ENCODE measurements around the gene SVEP1. TPM values are rescaled to one million over a fixed set of nuclear protein-coding genes. Genes with fewer than 3 reads are reported as not detected.
"Not testable (repeated sequence)": the region's sequence is repeated elsewhere in the genome, so short reads cannot be mapped to it uniquely, and the experiment has no call there.

SVEP1 gene
- total RNA-seq, 1 donor, result not detected

DNA sequence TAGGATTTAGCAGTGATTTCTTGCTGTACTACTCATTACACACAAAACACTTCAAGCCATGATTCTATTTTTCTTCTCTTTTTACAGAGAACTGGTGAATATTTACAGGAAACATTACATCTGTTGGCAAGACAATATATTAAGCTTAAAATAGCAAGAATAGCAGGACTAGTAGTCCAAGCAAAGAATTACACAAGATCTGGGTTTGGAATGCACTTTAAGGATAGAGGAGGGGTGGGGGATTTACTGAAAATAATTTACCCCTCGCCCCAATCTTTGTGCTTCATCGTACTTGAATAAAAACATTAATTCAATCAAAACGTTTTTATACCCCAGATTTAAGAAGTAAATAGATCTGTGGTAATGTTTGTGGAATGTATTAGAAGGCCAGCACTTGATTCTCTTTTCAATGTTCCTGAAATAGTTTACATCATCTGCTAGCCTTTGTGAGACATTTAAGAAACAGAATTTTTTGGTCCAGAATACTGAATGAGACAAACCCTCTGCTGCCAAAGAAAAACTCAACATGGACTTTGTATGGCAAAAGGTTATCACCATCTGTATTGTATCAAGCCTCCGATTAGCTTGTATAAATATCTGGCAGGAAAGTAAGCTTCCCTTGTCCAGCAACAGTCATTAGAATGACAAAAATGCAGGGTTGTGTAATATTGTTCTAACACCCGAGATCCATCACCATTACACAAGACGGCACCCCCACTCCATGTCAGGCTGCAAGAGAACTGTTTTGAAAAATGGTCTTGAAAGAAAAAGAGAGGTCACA, 23.8 kb downstream of the SVEP1 start:
- Histone ChIP-seq H3K27me3 (ENCODE audit: insufficient read depth, low read length) (no peaks in the 10 kb centered on the region), H3K4me1 (ENCODE audit: insufficient read depth, low read length) (no peaks in the 10 kb centered on the region), H3K9me3 (ENCODE audit: low read depth, low read length) (peaks cover 7% of the 10 kb centered on the region), H3K4me3 (ENCODE audit: low read length) (no peak overlapping the region)

DNA sequence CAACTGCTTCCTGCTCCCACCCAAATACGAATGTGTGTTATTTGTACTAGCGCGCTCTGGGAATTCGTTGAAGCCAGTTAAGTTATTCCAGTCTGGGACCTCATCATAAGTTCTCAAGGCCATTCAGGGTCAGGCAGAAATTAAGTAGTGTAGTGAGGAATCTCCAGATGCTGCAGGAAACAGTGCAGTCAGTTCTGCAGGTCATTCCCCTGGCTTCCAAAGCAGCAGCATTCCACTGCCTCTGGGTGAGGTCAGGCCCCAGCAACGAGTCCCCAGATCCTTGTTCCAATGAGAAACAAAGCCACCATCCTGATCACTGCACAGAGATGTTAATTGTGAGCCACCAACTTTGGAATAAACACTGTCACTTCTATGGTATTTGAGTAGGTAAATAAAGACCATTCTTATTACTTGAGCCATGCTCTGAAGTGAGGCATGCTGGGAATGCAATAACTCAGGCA, 33.1 kb downstream of the SVEP1 start:
- no peaks in the 10 kb centered on the region for H3K27me3 ChIP-seq (ENCODE audit: insufficient read depth, low read length)

DNA sequence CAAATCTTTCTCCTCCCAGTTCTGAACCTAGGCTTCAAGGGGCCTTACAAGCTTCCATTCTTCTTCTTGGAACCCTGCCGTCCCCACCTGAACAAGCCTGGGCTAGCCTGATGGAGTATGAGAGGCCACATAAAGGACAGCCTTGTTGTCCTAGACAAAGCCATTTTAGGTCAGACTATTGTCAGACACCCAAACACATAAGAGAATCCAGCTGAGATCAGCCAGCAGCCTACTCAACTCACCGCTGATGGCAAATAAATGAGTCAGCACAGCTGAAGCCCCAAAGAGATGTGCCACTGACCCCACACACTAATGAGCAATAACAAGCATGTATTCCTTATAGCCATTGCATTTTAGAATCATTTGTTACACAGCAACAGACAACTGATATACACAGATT, 33.8 kb downstream of the SVEP1 start:
- no peak overlapping the region for H3K4me3 ChIP-seq (ENCODE audit: low read length)
- H3K4me1 ChIP-seq (ENCODE audit: insufficient read depth, low read length), result no peaks in the 10 kb centered on the region
- no peaks in the 10 kb centered on the region for H3K27me3 ChIP-seq (ENCODE audit: insufficient read depth, low read length)

More for the DNA sequence above, 33.1 kb downstream of the SVEP1 start:
- H3K4me1 ChIP-seq (ENCODE audit: insufficient read depth, low read length), result no peaks in the 10 kb centered on the region
- H3K9me3 ChIP-seq (ENCODE audit: low read depth, low read length), result no peaks in the 10 kb centered on the region
- H3K4me3 ChIP-seq (ENCODE audit: low read length), result no peak overlapping the region

DNA sequence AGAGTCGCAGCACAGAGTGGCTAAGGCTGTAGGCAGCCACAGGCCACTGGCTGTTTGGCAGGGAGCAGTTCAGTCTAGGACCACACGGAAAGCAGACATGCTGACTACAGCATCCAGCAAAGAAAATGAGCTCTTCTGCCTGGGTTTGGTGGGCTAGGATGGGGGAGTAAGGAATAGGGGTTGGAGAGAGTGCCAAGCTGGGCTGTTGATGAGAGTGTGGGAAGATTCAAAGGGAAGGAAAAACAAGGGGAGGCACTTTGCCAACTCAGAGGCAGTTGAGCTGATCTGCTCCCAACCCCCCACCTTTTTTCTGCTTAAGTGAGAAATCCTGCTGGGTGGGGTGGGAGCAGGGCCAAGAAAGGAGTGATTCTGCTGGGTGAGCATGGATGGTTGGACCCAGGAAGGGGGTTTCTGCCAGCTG, 35.9 kb downstream of the SVEP1 start:
- Histone ChIP-seq H3K4me1 (ENCODE audit: insufficient read depth, low read length) (no peaks in the 10 kb centered on the region), H3K27me3 (ENCODE audit: insufficient read depth, low read length) (no peaks in the 10 kb centered on the region), H3K4me3 (ENCODE audit: low read length) (no peak overlapping the region), H3K9me3 (ENCODE audit: low read depth, low read length) (no peaks in the 10 kb centered on the region)

More for the DNA sequence above, 33.8 kb downstream of the SVEP1 start:
- H3K9me3 ChIP-seq (ENCODE audit: low read depth, low read length), result no peaks in the 10 kb centered on the region

DNA sequence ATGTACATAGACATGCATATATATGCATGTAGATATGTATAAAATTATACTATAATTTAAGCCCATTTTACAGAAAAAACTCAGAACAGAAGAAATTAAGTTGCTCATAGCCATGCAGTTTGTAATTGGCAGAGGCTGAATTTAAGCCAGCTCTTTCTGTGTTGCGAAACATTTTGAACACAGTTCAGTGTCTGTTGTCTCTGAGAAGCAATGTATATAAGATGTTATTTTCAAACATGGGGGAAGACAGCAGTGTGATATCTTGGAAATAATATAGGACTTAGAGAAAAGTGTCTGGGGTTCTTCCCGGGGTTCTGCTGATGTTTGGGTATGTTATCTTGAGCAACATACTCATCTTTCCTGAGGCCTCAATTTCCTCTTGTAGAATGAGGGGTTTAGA, 37.6 kb downstream of the SVEP1 start:
- Histone ChIP-seq H3K27me3 (ENCODE audit: insufficient read depth, low read length) (no peaks in the 10 kb centered on the region), H3K4me3 (ENCODE audit: low read length) (no peak overlapping the region), H3K4me1 (ENCODE audit: insufficient read depth, low read length) (no peaks in the 10 kb centered on the region), H3K9me3 (ENCODE audit: low read depth, low read length) (no peaks in the 10 kb centered on the region)

DNA sequence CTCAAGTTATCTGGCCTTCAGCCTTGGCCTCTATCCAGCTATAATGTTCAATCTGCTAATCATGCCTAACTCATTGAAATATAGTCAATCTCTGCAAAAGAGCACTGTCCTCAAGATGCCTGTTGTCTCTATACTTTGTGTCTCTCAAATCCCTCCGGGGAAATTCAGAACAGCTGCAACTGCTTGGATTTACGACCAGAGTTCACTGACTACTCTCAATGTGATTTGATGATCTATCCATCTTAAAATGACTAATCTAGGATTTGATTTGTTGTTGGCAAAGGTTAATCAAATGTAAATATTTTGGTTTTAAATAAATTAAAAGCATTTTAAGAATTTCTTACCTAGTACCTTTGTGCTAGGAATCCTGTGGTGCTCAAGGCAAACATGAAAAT, 40.9 kb downstream of the SVEP1 start:
- H3K9me3 ChIP-seq (ENCODE audit: low read depth, low read length), result no peaks in the 10 kb centered on the region
- no peaks in the 10 kb centered on the region for H3K4me1 ChIP-seq (ENCODE audit: insufficient read depth, low read length)
- H3K27me3 ChIP-seq (ENCODE audit: insufficient read depth, low read length), result no peaks in the 10 kb centered on the region
- H3K4me3 ChIP-seq (ENCODE audit: low read length), result no peak overlapping the region

DNA sequence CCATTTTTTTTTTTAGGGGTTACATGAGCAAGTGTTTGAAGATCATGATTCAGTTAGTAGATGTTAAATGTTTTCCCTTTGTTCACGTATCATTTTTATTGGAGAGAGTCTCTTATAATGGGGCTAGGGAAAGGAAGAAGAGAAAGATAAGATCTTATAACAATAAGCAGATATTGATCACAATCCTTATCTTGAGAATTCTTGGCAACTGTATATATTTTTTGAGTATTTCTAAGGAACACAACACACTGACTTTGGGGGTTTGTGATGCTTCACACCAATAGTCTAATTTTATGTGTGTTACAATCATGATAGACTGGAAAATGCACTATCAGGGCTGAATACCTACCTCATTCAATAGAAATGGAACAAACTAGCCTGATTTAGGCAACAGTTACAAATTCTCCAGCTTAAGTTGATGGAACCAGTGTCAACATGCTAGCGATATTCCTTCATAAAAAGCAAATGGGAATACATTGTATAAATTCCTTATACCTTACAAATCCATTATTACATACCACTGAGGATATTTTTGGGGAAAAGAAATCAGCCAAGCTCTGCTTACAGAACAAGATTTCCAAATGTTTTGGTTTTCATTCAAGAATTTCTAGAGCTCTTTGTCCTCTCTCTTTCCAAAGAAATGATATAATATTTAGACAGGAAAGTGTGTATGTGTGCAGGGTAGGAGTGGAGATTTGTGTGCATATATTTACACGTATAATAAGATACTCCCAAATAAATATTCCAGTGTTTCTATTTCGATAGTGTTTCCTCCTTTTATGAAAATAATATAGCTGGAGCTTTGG, 41.5 kb downstream of the SVEP1 start:
- Histone ChIP-seq H3K4me1 (ENCODE audit: insufficient read depth, low read length) (no peaks in the 10 kb centered on the region), H3K9me3 (ENCODE audit: low read depth, low read length) (no peaks in the 10 kb centered on the region), H3K27me3 (ENCODE audit: insufficient read depth, low read length) (no peaks in the 10 kb centered on the region), H3K4me3 (ENCODE audit: low read length) (no peak overlapping the region)

DNA sequence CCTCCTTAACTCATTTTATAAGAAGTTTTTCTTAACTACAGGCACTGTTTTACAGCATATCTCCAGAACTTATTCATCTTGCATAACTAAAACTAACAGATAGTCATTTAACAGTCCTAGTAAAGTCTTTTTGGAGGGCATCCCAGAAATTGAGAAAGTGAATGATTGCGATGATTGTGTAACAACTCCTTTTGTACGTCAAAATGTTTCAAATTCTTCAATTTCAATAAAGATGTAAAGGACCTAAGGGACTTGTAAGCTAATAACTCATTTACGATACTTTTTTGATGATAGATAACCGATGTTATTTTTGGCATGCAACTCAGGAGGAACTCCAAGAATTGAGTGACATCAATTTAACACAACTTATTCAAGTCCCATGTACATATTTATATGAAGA, 42.7 kb downstream of the SVEP1 start:
- Histone ChIP-seq H3K4me3 (ENCODE audit: low read length) (no peak overlapping the region), H3K9me3 (ENCODE audit: low read depth, low read length) (no peaks in the 10 kb centered on the region), H3K4me1 (ENCODE audit: insufficient read depth, low read length) (no peaks in the 10 kb centered on the region)

DNA sequence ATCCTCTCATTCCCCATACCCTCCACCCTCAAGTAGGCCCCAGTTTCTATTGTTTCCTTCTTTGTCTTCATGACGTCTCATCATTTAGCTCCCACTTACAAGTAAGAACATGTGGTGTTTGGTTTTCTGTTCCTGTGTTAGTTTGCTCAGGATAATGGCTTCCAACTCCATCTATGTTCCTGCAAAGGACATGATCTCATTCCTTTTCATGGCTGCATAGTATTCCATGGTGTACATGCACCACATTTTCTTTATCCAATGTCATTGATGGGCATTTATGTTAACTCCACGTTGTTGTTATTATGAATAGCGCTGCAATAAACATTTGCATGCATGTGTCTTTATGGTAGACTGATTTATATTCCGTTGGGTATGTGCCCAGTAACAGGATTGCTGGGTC, 45.4 kb downstream of the SVEP1 start:
- H3K4me3 ChIP-seq (ENCODE audit: low read length); H3K4me1 ChIP-seq (ENCODE audit: insufficient read depth, low read length); H3K27me3 ChIP-seq (ENCODE audit: insufficient read depth, low read length); H3K9me3 ChIP-seq (ENCODE audit: low read depth, low read length): not testable (repeated sequence)

More for the DNA sequence above, 42.7 kb downstream of the SVEP1 start:
- H3K27me3 ChIP-seq (ENCODE audit: insufficient read depth, low read length), result no peaks in the 10 kb centered on the region

DNA sequence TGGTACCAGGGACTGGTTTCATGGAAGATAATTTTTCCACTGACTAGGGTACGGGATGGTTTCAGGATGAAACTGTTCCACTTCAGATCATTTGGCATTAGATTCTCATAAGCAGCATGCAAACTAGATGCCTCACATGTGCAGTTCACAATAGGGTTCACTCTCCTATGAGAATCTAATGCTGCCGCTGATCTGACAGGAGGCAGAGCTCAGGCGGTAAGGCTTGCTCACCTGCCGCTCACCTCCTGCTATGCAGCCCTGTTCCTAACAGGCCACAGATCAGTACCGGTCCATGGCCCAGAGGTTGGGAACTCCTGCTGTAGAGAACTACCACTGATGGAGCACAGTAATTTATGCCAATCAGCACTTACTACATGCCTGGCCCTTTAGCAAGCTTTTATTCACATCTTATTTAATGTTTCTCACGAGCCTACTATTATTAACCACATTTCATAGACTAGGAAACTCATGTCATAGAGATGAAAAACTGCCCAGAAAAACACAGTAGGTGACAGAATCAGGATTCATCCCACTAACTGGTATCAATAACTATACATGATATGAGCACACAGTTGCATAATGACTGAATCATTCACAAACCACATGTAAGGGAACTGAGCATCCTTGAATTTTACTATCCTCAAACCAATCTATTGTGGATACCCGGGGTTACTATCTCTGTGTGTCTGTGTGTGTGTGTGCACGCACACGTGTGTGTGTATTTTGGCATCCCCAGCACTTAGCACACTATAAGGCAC, 46.5 kb downstream of the SVEP1 start:
- Histone ChIP-seq H3K9me3 (ENCODE audit: low read depth, low read length) (no peaks in the 10 kb centered on the region), H3K4me3 (ENCODE audit: low read length) (no peak overlapping the region), H3K4me1 (ENCODE audit: insufficient read depth, low read length) (no peaks in the 10 kb centered on the region), H3K27me3 (ENCODE audit: insufficient read depth, low read length) (no peaks in the 10 kb centered on the region)

DNA sequence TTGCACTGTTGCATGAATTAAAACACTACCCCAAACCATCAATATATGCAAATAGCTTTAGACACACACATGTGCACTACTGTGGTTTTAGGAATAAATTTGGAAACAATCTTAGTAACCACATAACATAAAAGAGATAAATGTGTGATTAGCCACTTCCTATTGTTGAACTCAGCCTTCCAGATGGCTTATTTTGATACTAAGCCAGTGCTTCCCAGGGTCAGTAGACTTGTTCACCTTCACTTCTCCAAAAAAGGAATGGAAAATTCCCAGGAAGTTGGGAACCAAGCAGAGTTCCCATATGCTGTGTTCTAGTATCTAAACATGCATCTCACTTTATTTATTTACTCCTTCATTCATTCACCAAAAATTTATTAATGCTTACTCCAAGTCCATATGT, 47.8 kb downstream of the SVEP1 start:
- H3K4me1 ChIP-seq (ENCODE audit: insufficient read depth, low read length), result no peaks in the 10 kb centered on the region

DNA sequence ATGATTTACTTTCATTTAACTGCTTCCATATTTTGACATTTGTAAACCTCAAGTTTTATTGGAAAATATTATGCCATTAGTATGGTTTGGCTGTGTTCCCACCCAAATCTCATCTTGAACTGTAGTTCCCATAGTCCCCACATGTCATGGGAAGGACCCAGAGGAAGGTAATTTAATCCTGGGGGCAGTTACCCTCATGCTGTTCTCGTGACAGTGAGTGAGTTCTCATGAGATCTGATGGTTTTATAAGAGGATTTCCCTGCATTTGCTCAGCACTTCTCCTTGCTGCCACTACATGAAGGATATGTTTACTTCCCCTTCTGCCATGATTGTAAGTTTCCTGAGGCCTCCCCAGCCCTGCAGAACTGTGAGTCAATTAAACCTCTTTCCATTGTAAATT, 48.3 kb downstream of the SVEP1 start:
- H3K4me1 ChIP-seq (ENCODE audit: insufficient read depth, low read length); H3K27me3 ChIP-seq (ENCODE audit: insufficient read depth, low read length); H3K4me3 ChIP-seq (ENCODE audit: low read length); H3K9me3 ChIP-seq (ENCODE audit: low read depth, low read length): not testable (repeated sequence)

More for the DNA sequence above, 47.8 kb downstream of the SVEP1 start:
- Histone ChIP-seq H3K27me3 (ENCODE audit: insufficient read depth, low read length) (no peaks in the 10 kb centered on the region), H3K9me3 (ENCODE audit: low read depth, low read length) (no peaks in the 10 kb centered on the region), H3K4me3 (ENCODE audit: low read length) (no peak overlapping the region)

DNA sequence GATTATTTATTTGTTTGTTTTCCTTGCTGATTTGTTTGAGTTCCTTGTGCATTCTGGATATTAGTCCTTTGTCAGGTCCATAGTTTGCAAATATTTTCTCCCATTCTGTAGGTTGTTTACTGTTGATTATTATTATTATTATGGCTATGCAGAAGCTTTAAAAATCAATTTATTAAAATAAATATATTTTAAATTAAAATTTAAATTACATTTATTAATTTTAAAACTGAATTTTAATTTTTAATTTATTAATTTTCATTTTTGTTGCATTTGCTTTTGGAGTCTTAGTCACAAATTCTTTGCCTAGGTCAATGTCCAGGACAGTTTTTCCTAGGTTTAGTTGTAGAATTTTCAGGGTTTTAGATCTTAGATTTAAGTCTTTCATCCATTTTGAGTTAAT, 50.9 kb downstream of the SVEP1 start:
- Histone ChIP-seq H3K4me3 (ENCODE audit: low read length) (no peak overlapping the region), H3K4me1 (ENCODE audit: insufficient read depth, low read length) (no peaks in the 10 kb centered on the region), H3K27me3 (ENCODE audit: insufficient read depth, low read length) (no peaks in the 10 kb centered on the region), H3K9me3 (ENCODE audit: low read depth, low read length) (no peaks in the 10 kb centered on the region)

DNA sequence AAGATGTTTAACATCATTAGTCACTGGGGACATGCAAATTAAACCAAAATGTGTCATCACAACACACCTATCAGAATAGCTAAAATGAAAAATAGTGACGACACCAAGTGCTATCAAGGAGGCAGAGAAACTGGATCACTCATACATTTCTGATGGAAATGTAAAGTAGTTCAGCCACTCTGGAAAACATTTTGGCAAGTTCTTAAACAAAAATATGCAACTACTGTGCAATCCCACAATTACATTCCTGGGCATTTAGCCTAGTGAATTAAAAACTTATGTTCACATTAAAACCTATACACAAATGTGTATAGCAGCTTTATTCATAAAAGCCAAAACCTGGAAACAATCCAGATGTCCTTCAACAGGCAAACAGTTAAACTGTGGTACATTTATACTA, 53.1 kb downstream of the SVEP1 start:
- Histone ChIP-seq H3K27me3 (ENCODE audit: insufficient read depth, low read length) (no peaks in the 10 kb centered on the region), H3K4me3 (ENCODE audit: low read length) (no peak overlapping the region), H3K9me3 (ENCODE audit: low read depth, low read length) (no peaks in the 10 kb centered on the region), H3K4me1 (ENCODE audit: insufficient read depth, low read length) (no peaks in the 10 kb centered on the region)

DNA sequence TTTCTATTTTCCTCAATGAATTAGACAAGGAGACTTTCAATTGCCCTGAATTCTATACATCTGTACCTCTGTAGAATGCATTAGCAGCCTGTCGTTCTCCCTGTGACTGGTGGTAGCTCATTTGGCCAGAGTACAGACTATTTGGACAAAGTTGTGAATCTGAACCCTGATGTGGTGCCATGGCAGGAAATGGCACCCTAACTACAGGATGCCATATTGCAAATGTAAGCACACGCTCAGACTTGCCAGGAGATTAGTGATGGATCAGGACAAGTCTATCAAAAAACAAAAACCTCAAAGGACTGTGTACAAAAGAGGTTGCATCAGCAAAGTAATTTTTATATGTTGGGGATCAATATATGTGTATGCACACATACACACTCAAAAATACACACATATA, 58.3 kb downstream of the SVEP1 start:
- Histone ChIP-seq H3K4me1 (ENCODE audit: insufficient read depth, low read length) (no peaks in the 10 kb centered on the region), H3K4me3 (ENCODE audit: low read length) (no peak overlapping the region), H3K9me3 (ENCODE audit: low read depth, low read length) (no peaks in the 10 kb centered on the region), H3K27me3 (ENCODE audit: insufficient read depth, low read length) (no peaks in the 10 kb centered on the region)

Data from mononuclear cell (primary cell).